Jurkat, Clone E6-1 (cell line): ENCODE results near the gene PPCDC.
A peak's percentile ranks its signal among the peaks of the same experiment; 100 is the strongest.

Experiments used
- DNase-seq: peaks from one replicate; pipeline ENCODE4 v3.0.0-alpha.2; 2011; ENCODE audit warnings: low read depth, low spot score
- H3K4me3 ChIP-seq: 2 replicates; pipeline ENCODE4 v1.5.1; 2011; ENCODE audit warnings: mild to moderate bottlenecking, low read length, control low read depth, moderate library complexity

Gene PPCDC

GRCh38 chr15:75007216-75007615 lies 16.2 kb upstream of the PPCDC start:
- no peak overlapping the region for H3K4me3 ChIP-seq
- DNase-seq, result no peak

DNA sequence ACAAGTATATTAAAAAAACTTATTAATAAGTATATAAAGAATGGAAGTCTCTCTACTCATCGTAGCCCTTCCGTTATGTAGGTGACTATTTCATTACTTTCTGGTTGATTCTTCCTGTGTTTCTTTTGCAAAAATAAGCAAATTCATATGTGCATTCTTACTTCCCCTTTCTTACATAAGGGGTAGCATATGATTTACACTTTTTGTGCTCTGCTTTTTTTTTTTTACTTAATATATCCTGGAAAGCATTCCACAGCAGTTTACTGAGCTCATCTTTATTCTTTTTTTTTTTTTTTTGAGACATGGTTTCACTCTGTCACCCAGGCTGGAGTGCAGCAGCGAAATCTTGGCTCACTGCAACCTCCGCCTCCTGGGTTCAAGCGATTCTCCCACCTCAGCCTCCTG lies 15.2 kb upstream of the PPCDC start:
- DNase-seq, result no peak
- H3K4me3 ChIP-seq, result no peak overlapping the region

- H3K4me3 ChIP-seq, result no peak overlapping the region
- no peak for DNase-seq
Measured at GRCh38 chr15:75008629-75009326, 14.6 kb upstream of the PPCDC start.

- H3K4me3 ChIP-seq, result no peak overlapping the region
- no peak for DNase-seq
Measured at GRCh38 chr15:75016431-75016830, 7.0 kb upstream of the PPCDC start.

DNA sequence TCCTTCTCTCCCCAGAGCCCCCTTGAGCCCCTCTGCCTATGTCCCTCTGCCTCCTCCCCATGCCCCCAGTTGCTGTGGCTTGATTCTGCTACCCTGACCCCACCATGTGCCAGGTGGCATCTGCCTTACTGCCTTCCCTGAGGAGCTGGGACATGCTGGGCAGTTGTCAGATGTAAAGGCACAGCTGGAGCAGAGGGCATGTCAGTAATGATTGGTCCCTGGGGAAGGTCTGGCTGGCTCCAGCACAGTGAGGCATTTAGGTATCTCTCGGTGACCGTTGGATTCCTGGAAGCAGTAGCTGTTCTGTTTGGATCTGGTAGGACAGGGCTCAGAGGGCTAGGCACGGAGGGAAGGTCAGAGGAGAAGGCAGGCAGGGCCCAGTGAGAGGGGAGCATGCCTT lies 3.5 kb upstream of the PPCDC start:
- no peak overlapping the region for H3K4me3 ChIP-seq
- no peak for DNase-seq

- no peak overlapping the region for H3K4me3 ChIP-seq
- DNase-seq, result no peak
Measured at GRCh38 chr15:75021341-75021740, 2.0 kb upstream of the PPCDC start.

- no peak overlapping the region for H3K4me3 ChIP-seq
- DNase-seq, result no peak
Measured at GRCh38 chr15:75022783-75023180, 608 bp upstream of the PPCDC start.

GRCh38 chr15:75023872-75024636 lies 664 bp downstream of the PPCDC start:
- H3K4me3 ChIP-seq, result peak overlapping the region; percentile 97
- peak; percentile 54 for DNase-seq

GRCh38 chr15:75025107-75025506 lies 1.7 kb downstream of the PPCDC start:
- DNase-seq, result no peak
- no peak overlapping the region for H3K4me3 ChIP-seq

DNA sequence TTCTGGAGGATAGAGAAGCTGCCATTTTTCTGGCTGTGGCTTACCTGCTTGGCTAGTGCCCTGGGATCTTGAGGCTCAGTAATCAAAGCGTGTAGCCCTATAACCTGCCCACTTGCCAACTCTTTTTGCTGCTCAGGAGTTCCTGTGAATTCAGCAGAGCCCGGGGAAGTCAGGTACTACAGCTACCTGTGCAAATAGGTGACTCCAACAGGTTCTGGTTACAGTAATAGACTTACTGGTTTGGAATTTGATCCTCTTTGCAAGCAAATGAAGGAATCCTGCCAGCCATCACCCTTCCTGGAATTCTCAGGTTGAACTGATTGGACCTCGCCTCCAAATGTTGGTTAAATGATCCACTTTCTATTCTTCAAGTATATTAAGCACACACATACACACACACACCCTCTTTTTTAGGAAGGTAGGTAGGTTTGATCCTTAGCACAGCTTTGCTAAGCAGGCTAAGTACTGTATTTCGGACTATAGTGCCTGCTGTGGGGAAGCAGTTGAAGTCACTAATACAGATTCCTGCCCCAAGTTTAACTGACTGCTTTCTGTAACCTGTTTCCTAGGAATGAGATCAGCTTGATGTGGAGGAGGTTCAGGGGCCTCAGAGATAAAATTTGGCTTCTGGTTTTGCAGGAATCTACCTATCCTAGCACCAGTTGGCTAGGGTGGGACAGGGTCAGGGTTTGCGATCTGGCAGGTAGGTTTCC lies 2.3 kb downstream of the PPCDC start:
- no peak for DNase-seq
- no peak overlapping the region for H3K4me3 ChIP-seq

DNA sequence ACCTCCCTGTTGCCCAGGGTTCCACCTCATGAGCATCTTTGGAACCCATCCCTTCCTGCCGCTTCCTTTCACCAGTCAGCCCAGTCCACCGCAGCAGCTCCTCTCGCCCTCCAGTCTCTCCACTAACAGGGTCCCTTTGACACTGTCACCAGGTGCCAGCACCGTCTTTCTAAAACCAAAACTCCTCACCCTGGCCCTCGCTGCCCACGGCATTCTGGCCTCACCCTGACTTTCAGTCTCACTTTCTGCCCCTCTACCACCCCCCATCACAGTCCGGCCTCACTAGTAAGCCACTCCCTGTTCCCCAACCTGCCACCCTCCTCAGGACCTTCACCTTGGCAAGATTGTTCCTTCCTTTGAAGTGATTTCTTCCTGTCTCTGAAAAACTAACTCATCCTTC lies 4.2 kb downstream of the PPCDC start:
- H3K4me3 ChIP-seq, result no peak overlapping the region
- DNase-seq, result no peak

DNA sequence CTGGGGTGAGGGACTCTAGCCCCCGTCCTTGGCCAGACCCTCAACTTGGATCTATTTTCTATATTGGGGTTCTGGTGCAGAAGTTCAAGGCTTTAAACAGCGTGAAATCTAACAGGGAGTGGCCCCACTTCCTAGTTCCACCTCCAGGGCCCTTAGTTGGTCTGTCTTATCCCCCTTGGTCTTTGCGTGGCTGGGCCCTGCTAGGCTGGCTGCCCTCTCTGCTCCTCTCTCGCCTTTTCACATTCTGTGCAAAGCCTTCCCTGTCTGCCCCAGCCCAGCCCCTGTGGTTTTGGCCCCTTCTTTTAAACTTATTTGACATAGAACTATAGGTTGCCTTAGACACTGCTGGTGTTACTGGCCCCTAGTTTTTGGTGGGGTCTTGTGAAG lies 5.6 kb downstream of the PPCDC start:
- H3K4me3 ChIP-seq, result no peak overlapping the region
- no peak for DNase-seq

GRCh38 chr15:75029378-75030022 lies 6.1 kb downstream of the PPCDC start:
- no peak overlapping the region for H3K4me3 ChIP-seq

DNA sequence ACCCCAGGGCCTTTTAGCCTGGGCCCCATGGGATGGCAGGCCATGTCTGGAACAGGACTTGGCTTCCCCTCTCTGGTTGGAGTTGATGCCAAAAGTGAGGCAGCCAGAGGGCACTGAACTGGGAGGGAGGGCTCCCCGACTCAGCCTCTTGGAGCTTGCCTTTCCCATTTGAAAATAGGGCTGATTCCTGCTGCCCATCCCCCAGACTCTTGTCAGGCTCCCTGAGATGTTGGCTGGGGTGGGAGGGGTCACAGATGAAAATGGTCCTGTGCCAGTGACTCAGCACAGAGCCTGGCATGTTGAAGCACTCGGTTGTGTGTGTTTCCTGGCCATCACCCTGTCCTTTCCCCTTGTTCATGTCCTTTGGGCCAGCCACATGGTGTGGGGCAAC lies 6.6 kb downstream of the PPCDC start:
- DNase-seq, result no peak
- no peak overlapping the region for H3K4me3 ChIP-seq

More at GRCh38 chr15:75029378-75030022, 6.1 kb downstream of the PPCDC start:
- peak; percentile 70 for DNase-seq

GRCh38 chr15:75030424-75030823 lies 7.0 kb downstream of the PPCDC start:
- no peak for DNase-seq

DNA sequence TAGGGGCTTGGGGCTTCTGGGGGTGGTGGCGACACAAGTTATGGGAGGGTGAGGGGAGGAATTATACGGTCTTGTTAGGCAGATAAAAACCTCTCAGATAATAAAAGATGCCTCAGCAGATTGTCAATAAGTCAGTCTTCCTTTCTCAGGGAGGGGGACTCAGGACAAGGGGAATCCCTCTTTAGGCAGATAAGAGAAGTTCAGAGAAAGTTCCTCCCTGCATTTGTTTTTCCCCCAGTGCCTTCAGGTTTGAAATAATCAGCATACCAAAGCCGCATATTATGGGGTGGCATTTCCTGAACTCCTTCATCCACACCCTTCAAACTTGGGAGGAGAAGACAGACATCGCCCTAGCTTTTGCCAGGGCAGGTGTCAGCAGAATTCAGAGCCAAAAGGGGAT lies 8.5 kb downstream of the PPCDC start:
- H3K4me3 ChIP-seq, result no peak overlapping the region
- DNase-seq, result no peak

More at GRCh38 chr15:75030424-75030823, 7.0 kb downstream of the PPCDC start:
- no peak overlapping the region for H3K4me3 ChIP-seq

GRCh38 chr15:75032395-75032794 lies 9.0 kb downstream of the PPCDC start:
- DNase-seq, result no peak
- no peak overlapping the region for H3K4me3 ChIP-seq

DNA sequence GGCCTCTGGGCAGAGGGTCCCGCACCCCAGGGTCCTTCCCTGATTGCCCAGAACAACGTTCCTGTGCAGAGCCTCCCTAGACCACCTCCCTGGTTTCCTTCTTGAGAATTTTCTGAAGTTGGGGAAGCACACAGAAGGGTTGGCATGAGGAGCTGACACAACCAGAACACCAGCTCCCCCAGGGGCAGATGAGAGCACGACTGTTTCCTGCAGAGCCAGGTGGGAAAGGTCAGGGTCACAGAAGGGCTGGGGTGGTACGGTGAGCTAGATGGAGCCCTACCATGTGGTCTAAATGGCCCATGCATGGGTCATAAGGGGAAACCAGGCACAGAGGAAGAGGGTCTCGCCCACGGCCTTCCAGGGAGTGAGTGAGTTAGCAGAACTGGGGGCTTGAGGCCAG lies 10.4 kb downstream of the PPCDC start:
- no peak overlapping the region for H3K4me3 ChIP-seq
- no peak for DNase-seq

- no peak overlapping the region for H3K4me3 ChIP-seq
- DNase-seq, result no peak
Measured at GRCh38 chr15:75034615-75035014, 11.2 kb downstream of the PPCDC start.

DNA sequence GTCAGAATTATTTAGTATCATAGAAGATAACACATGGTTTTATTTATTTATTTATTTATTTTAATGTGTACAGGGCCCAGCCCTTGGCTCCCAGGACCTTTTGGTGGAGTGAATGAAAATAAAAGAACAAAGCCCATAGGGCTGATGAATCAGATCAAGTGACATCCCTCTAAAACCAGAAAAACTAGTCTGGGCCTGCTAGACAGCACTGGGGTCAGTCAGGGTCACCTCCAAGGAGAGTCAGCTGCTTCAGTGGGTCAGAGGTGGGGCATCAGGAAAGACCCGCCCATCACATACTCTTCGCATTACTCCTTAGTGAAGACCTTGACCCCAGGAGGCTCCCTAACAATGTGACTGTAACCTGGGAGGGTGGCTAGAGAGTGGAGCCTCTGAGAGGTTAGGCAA lies 12.8 kb downstream of the PPCDC start:
- no peak for DNase-seq
- H3K4me3 ChIP-seq, result no peak overlapping the region
